ENCODE results near the gene OSTF1. TPM values are rescaled to one million over a fixed set of nuclear protein-coding genes. Genes with fewer than 3 reads are reported as not detected.
A peak's percentile ranks its signal among the peaks of the same experiment; 100 is the strongest.

OSTF1 gene
- total RNA-seq, 1 experiment from 2014 or later, result 29.7 TPM

DNA sequence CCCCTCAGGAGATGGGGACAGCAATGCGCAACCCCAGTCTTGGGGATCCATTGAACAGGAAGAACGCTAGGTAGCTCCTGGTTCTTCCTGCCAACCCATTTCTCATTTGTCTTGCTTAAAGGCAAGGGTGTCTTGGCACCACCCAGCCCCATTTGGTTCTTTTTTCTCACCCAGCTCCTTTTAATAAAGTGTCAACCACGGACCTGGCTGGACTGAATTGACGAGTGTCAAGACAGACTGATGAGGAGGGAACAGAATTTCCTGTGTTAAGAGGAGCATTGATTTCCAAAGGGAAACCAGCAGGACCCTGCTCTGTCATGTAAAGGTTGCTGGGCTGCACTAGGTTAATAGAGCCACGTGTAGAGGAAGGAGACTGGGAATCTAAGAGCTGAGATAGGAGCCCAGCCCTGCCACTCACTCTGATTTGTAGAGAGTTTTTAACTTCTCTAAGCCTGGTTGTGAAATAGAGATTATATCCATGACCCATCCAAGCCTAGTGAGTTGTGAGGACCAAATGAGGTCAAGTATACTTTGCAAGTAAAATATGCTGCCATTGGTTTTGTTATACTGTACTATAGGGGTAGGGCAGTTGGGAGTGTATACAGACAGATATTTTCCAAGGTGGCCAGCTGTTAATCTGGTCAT, 33.7 kb downstream of the OSTF1 start:
- DNase-seq (ENCODE audit: low spot score), result no peak

DNA sequence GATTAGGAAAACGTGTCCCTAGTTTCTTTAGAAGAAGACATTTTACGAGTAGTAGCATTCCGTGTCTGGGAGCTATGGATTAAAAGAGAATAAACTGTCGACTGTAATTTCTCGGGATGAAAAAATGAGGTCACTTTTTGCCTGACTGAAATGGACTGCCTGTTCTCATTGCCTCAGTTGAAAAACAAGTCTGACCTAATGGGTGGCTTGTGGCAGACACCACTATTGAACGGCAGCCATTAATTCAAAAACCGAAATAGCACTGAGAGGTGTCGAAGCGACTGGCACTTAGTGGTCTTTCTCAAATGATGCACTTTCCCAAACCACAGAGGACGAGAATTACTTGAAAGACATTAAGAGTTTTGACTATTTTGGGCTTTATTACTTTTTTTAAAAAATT, 35.4 kb downstream of the OSTF1 start:
- DNase-seq (ENCODE audit: low spot score), result no peak

DNA sequence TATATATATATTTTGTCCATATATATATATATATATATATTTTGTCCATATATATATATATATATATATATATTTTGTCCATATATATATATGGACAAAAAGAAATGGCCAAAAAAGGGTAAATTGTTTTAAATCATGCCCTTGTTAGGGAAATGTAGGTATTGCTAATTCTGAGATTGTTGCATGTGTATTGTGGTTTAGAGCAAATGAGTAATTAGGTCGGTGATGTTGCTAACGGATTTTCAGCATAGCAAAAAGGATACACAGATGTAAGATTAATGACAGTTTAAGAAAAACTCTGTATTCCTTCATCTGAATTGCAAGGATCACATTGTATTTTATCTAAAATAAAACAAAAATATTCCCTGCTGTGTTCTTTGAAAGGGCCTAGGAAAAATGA, 40.2 kb downstream of the OSTF1 start:
- DNase-seq (ENCODE audit: low spot score), result no peak

DNA sequence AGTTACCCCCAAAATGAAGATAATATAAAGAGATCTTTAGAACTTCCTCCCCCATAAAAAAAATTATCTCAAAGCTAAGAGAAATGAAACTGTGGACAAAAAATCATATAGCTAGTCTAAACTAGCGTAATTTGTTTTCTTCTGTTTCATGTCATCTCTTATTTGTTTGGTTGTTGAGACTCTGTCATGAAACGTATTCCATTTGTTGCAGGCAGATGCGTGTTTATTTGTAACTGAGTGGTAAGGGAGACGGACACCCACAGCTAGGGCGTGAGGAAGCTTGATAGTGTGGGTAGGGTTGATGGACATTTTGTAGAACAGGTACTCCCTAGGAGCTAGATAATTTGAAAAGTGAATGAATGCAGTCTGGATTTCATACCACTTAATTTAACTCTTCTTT, 41.9 kb downstream of the OSTF1 start:
- DNase-seq (ENCODE audit: low spot score), result no peak

DNA sequence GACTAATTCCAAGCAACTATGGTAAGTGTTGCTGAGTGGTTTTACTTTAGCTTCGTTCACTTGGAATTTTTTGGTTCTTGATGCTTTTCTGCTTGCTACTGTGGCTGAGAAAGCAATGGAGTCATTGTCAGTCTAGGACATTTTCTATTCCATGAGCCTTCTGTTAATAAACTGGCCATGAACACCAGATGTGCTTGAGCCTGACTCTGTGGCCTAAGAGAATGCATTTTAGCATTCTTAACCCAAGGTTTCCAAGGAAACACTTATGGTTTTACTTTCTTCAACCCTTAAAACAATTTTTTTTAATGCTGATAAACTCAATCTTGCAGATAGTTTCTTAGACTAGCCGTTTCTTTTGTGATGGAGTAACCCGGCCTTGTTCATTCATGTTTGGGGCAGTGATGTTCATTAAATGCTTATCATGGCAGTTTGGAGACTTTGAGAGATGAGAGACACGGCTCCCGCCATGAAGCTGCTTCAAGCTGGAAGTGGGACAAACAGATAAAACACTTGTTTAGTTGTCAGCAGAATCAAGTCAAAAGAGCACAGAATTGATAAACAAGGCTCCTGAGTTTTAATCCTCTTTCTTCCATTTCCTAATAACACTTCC, 42.4 kb downstream of the OSTF1 start:
- DNase-seq (ENCODE audit: low spot score), result no peak

DNA sequence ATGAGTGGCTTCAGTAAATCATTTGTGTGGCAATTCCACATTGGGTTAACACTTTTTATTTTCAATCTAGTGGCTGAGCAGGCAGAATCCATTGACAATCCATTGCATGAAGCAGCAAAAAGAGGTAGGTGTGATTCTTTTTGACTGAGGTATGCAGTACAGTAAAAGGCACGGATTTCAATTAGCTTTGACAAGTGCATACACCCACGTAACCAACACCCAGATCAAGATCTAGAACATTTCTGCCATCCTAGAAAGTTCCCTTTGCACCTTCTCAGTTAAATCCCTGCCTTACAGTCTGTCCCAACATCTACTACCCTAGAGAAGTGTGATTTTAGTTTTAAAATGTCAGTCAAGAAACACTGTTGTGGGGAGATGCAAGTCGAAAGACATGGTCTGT, 43.4 kb downstream of the OSTF1 start:
- no peak for DNase-seq (ENCODE audit: low spot score)

DNA sequence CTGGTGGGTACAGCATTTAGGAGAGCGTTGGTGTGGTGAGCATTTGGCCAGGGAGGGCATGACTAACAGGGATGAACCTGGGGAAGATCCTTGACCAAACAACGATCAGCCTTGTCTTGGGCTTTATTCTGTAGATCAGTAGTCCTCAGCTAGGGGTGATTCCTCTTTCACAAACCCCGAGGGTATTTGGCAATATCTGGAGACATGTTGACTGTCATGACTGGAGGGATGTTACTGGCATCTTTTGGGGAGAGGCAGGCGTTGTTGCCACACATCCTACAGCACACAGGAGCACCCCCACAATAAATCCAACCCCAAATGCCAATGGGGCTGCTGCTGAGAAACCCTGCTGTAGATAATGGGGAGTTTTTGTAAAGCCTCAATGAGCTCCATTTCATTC, 43.9 kb downstream of the OSTF1 start:
- DNase-seq (ENCODE audit: low spot score), result no peak

DNA sequence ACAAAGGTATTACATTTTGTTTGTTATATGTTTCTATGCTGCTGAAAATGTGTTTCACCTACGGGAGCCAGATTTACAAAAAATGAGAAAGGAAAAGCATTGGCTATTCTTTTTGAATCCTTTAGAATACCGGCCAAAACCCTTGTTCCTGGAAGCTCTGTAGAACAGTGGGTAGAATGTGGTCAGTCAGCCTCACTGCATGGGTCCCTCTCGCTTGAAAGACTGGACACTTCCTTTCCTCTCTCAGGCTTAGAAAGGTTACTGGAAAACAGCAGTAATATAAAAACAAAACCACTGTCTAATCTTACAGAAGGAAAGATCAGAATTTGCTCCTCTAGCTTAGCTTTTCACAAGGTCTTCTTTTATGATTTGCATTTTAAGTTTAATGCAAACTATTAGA, 45.1 kb downstream of the OSTF1 start:
- no peak for DNase-seq (ENCODE audit: low spot score)

DNA sequence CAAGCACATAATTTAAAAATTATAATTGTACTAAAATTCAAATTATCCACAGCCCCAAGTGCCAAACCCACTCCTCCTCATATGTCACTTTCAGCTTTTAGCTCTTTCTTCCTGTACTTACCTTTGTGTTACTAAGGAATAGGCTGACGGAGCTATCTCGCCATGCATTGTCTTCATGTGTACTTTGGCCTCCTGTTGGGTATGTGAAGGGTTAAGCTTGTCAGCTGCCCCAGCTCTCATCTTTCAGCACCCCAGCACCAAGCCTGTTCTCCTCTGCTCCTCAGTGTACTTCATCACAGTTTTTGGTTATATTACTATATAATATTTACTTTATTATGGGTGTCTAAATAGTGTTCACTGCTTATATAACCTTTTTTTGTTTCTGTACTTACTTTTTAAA, 46.2 kb downstream of the OSTF1 start:
- no peak for DNase-seq (ENCODE audit: low spot score)

DNA sequence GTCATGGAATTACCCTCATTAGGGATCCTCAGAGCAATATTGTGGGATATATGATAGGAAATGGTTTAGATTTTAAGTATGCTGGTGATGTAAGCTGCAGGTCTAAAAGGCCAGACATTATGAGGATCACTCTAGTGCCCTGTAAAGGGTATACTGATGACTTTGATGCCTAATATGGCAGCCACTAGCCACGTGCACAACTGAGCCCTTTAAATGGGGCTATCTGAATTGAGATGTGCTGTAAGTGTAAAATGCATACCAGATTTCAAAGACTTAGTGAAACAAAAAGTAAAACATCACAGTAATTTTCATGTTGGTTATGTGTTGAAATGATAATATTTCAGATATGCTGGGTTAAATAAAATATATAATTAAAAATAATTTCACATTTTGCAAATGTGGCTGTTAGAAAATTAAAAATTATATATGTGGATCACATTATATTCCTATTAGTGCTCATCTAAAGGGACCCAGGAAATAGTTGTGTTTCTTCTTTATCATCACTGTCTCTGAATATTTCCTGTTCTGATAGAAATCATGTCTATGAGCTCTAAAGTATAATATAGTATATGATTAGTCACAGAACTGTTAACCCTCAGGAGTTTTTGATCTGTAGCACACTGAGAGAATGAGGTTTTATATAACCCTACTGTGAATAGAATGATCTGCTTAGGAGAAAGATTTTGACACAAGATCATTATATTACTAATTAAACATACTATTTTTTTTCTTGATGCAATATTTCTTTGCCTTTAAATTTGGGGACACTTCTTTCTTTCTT, 50.1 kb downstream of the OSTF1 start:
- DNase-seq (ENCODE audit: low spot score), result no peak

DNA sequence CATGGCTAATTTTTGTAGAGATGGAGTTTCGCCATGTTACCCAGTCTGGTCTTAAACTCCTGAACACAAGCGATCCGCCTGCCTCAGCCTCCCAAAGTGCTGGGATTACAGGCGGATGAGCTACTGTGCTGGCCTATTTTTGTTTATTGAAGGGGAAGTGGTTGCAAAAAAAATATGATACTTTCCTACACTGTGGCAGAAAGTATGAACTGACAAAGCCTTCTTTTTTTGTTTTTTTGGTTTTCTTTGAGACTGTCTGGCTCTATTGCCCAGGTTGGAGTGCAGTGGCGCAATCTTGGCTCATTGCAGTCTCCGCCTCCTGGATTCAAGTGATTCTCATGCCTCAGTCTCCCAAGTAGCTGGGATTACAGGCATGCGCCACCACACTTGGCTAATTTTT, 50.9 kb downstream of the OSTF1 start:
- no peak for DNase-seq (ENCODE audit: low spot score)

DNA sequence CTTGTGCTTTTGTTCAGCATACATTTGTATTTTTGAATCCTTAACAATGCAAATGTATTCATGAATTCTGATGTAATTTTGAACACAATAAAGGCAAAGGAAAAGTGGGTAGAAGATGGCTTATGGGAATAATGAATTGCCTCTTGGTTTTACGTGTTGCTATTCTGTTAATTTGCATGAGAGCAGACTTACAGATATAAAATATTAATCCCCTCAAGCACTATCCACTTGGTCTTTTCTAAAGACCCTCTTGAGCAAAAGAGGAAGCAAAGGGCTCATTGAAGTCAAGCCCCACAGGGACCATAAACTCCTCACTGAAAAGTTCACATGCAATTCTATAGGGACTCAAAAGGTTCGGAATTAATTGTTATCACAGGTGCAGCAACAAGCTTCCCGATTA, 51.9 kb downstream of the OSTF1 start:
- no peak for DNase-seq (ENCODE audit: low spot score)

DNA sequence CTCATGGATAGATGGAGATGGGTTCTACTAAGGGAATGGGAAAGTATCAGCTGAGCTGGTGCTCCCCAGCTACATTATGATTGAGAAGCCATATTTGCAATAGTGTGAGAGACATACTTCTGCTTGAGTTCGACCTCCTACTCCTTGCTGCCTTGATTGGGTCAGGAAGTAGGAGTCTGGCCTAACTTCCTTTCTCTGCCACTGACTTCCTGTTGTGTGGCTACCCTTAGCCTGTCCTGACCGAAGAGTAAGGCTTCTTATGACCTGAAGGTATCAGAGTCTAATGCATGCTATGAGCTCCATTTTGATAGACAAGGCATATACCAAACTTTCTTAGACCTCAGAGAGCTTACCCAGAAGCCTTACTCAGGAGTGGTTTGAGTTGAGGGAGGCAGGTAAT, 53.9 kb downstream of the OSTF1 start:
- no peak for DNase-seq (ENCODE audit: low spot score)

DNA sequence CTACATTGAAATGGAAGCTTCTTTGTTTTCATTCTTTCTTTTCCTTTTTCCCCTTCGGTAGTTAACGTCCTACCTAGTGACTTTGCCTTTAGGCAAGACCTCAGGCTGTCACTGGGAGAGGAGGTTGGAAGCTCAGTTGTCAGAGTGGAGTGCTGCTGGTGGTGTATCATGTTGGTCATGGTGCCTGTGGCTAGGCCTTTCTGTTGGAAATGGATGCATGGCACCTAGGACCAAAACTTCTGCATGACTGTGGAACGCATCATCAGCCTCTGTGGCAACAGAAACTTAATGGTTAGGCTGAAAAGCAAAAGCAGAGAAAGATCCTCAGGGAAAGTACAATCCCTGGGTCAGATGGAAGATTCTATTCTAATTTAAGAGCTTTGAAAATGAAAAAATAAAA, 57.9 kb downstream of the OSTF1 start:
- no peak for DNase-seq (ENCODE audit: low spot score)

DNA sequence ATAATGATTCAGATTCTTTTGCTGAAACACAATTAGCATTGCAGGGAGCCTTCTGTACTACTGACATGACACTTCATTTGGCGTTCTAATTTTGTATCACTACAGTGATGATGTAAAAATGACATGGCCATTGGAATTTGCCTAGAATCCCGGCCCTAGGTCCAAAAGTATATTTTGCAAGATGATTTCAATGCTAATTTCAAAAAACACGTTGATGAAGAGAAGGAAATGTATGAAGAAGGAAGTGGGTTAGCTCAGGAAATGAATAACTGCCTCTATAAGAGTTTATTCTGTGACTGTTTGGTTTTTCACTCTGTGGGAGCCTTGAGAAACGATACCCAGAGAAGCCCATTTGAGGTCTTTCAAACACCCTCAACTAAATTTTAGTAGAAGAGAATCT, 59.3 kb downstream of the OSTF1 start:
- no peak for DNase-seq (ENCODE audit: low spot score)

DNA sequence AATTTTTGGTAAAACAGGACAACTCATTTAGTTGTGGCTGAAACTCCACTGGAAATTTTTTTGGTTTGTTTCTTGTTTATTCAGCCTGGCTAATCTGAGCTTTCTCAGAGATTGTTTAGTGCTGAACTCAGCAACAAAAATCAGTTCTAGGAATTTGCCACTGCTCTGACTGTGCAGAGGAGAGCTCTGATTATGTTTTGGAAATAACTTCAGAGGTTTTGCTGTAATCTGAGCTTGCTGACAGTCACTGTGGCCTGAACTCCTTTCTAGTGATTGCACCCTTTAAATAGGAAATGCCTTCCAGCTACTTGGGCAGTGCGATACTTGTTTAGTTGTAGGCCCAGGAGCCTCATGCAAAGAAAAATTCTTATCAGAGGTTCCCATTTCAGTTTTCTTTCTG, 60.2 kb downstream of the OSTF1 start:
- peak; percentile 93 for DNase-seq (ENCODE audit: low spot score)

DNA sequence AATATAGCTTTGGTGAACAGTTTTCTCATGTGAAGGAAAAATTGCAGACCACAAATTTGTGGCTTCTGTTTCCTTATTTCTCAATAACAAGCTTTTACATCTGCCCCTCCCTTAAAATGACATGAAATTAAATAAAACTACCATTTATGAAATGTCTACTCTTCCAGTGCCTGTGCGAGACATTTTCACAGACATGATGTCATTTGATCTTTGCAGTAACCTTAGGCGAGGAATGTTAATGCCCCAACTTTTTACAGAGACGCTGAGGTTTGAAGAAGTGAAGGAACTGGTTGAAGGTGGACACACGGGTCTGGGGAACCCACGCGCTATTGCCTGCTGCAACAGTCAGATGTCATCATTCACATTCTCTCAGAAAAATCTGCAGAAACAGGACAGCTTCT, 61.5 kb downstream of the OSTF1 start:
- no peak for DNase-seq (ENCODE audit: low spot score)

DNA sequence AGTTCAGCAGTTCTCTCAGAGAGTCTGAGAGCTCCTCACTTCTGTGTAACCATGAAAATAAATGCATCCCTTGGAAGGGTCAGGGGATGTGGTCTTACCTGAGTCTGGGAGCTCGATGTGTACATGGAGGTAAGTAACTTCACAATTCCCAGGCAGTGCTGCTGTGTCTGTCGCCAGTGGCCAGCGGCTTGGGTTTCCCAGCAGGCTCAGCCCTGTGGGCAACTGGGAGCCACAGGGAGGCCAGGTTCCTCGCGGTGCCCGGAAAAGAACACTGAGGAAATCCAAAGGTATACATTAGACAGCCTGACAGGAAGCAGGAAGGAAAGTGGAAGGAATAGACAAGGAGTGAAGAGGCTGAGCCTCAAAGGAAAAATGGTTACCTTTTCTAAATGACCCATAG, 62.2 kb downstream of the OSTF1 start:
- DNase-seq (ENCODE audit: low spot score), result no peak

DNA sequence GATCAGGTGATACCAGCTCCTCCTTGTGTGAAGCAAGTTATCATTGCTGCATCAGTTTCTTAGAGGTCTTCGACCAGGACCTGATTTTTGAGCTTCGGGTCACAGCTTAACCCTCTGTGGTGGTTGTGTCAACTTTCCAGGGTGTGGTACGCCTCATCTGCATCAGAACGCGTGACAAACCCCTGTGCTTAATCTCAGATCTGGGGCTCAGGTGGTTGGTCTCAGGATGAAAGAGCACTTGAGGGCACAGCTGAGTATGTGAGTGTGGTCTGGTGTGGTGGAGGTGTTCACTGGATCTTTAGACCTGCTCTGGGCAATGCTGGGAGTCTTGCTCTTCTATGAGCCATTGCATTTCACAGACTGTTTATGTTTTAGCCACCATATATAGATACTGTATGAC, 64.1 kb downstream of the OSTF1 start:
- no peak for DNase-seq (ENCODE audit: low spot score)

DNA sequence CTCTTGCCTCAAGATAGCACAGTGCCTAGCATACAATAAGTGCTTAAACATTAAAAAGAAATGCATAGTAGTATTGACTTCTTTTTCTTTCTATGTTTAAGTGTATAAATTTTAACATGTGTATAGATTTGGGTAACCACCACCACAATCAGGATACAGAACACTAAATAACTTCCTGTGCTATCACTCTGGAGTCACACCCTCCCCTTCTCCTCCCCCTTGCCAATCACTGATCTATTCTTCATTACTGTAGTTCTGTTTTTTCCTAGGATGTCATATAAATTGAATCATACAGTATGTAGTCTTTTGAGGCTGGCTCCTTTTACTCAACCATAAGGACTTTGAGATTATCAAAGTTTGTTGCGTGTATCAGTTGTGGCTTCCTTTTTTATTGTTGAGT, 68.5 kb downstream of the OSTF1 start:
- no peak for DNase-seq (ENCODE audit: low spot score)

DNA sequence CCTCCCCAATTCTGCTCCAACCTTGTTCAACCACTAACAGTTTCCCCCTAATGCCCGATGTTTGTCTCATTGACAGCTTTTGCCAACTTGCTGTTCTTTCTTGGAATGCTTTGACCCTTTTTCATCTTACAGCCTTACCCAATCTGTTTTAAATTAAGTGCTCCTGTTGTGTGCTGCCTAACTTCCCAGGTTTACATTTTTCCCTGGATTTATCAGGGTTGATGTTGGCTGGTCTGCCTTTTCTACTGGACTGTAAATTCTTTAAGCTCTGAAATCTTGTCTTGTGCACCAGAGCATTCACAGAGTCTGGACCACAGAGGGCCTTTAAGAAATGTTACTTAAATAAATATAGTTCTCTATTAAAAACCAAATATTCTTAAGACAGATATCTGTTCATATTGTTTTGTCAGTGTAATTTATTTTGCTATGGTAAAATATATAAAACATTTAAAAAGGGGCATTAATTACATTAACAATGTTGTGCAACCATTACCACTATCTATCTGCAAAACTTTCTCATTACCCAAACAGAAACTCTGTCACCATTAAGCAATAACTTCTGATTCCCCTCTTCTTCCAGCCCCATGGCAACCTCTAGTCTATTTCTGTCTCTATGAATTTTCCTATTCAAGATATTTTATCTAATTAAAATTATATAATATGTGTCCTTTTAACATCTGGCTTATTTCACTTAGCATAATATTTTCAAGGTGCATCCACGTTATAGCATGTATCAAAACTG, 73.0 kb downstream of the OSTF1 start:
- DNase-seq (ENCODE audit: low spot score), result no peak

DNA sequence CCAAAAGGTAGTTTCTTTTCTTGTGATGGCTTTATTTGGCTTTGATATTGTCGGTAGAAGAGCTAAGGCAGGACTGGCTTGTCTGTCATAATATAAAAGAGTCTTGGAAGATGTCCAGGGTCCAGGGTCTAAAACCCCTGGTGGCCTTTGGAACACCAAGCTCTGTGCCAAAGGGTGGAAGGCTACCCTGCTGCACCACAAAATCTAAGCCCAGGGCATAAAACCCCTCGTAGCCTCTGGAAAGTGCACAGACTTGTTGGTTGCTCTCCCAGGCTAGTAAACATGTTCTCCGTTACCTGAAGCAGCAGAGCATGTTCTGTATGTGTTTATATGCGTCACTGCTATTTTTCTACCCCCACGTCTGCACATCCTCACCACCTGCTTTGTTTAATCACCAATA, 75.5 kb downstream of the OSTF1 start:
- no peak for DNase-seq (ENCODE audit: low spot score)

DNA sequence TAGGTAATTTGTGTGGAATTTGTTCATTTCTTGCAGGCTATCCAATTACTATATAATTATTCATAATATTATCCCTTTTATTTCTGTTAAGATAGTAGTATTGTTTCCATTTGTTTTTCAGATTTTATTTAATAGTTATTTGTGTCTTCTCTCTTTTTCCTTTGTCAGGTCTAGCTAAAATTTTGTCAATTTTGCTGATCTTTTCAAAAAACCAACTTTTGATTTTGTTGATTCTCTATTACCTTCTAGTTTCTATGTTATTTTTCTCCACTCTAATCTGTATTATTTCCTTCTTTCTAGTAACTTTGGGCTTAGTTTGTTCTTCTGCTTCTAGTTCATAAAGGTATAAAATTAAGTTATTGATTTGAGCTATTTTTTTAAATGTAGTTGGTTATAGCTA, 76.3 kb downstream of the OSTF1 start:
- no peak for DNase-seq (ENCODE audit: low spot score)

All from H4 (cell line).